Right atrium auricular region (tissue), 2 donors: ENCODE data around the gene BTN1A1. TPM values are rescaled to one million over a fixed set of nuclear protein-coding genes. Genes with fewer than 3 reads are reported as not detected.

Experiments used
- DNase-seq: peaks from one replicate; pipeline ENCODE4 v3.0.0-alpha.2; 2019; ENCODE audit warnings: low spot score
- H3K27ac ChIP-seq, 2 donors: fragments of 200-600 bp; sonication (generic); 1 replicate in 1 of 2; 2 replicates in 1 of 2; pipeline ENCODE4 v1.5.1; 2016 to 2019
- H3K27me3 ChIP-seq, 2 donors: fragments of 200-600 bp; sonication (generic); one replicate each; pipeline versions ENCODE4 v1.5.1 to v1.6.0; 2017 to 2019
- H3K36me3 ChIP-seq: fragments of 200-600 bp; sonication (generic); one replicate; pipeline ENCODE4 v1.5.1; 2016
- H3K4me1 ChIP-seq, 2 donors: fragments of 200-600 bp; sonication (generic); one replicate each; pipeline versions ENCODE4 v1.5.1 to v1.6.0; 2017 to 2019
- H3K4me3 ChIP-seq, 2 donors: fragments of 200-600 bp; sonication (generic); 1 replicate in 1 of 2; 2 replicates in 1 of 2; pipeline ENCODE4 v1.5.1; 2017 to 2019; ENCODE audit warnings: mild to moderate bottlenecking in 1 of 2, moderate library complexity in 1 of 2
- H3K9me3 ChIP-seq, 2 donors: fragments of 200-600 bp; sonication (generic); one replicate each; pipeline ENCODE4 v1.5.1; 2019
- CTCF ChIP-seq, 2 donors: fragments of 200-600 bp; sonication (generic); IDR thresholded peaks; one replicate each; pipeline ENCODE4 v1.5.1; 2019; ENCODE audit warnings: antibody characterized with exemption in 2 of 2
- total RNA-seq, 2 donors: library from RNA; depleted of rRNA; stranded (reverse); fragments of >200 nt; gene quantifications; one replicate each; pipeline ENCODE4 v1.1.0, GENCODE V29; 2016

BTN1A1 gene
- total RNA-seq, 2 donors from 2014 or later = not detected

DNA sequence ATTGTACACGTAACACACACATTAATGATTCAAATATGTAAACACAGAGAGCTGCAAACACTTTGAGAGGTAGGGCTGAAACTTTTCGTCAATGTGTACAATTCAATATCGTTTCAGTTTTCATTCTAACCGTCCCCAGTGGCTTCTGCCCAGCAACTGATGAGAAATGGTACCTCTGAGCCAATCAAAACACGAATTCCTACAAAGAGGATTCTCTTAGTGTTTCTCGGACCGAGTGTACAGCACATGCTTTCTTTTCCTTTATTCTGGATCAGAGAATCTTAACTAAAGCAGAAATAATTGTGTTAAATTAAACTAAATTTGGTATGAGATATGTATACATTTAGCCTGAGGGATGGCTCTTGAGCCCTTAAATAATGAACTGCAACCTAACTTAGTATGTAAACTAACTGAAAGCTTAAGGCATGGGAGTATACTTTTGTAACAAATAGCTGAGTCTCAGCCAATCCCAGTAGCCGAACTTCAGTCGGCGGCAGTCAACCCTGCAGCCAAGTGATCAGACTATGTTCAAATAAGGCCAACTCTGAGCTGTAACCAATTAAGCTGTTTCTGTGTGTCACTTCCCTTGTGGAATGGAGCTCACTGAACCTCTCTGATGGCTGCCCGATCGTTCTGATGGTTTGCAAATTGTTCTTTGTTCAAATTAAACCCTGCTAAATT, 26.2 kb upstream of the BTN1A1 start:
- H3K27ac ChIP-seq = peak overlapping the region; percentile 88 to 95
- H3K4me1 ChIP-seq = peaks cover 0 to 11% of the 10 kb centered on the region in 2 donors

DNA sequence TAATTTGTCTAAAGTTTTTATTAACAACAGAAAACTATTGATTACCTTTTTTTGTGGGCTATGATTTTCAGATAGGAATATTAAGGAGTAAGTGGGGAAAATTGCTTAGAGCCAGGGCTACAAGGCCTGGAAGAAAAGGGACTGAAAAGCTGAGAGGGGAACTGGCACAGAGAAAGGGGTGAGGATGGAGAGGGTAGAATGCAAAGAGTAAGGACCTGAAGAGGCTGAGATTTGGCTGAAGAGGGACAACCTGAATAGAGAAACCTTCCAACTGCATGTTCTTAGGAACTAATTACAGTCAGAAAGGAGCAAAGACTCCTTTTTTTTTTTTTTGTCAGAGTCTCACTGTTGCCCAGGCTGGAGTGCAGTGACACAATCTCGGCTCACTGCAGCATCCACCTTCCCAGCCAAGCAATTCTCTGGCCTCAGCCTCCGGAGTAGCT, 25.6 kb upstream of the BTN1A1 start:
- DNase-seq = no peak
- peak overlapping the region; percentile 88 to 95 for H3K27ac ChIP-seq
- TF ChIP-seq CTCF (IDR thresholded peaks at IDR 0.05) = no peak
- no peaks in the 10 kb centered on the region for H3K9me3 ChIP-seq
- no peaks in the 10 kb centered on the region for H3K27me3 ChIP-seq
- peak overlapping the region; percentile 50 to 52 for H3K4me3 ChIP-seq
- peaks cover 0 to 11% of the 10 kb centered on the region in 2 donors for H3K4me1 ChIP-seq
- peaks cover under 1% of the 10 kb centered on the region for H3K36me3 ChIP-seq

More for the DNA sequence above, 26.2 kb upstream of the BTN1A1 start:
- Histone ChIP-seq H3K27me3 (no peaks in the 10 kb centered on the region), H3K4me3 (peak overlapping the region; percentile 50 to 52), H3K36me3 (peaks cover 6% of the 10 kb centered on the region), H3K9me3 (no peaks in the 10 kb centered on the region)
- peak; percentile 90 for DNase-seq
- TF ChIP-seq CTCF (IDR thresholded peaks at IDR 0.05) = no peak

DNA sequence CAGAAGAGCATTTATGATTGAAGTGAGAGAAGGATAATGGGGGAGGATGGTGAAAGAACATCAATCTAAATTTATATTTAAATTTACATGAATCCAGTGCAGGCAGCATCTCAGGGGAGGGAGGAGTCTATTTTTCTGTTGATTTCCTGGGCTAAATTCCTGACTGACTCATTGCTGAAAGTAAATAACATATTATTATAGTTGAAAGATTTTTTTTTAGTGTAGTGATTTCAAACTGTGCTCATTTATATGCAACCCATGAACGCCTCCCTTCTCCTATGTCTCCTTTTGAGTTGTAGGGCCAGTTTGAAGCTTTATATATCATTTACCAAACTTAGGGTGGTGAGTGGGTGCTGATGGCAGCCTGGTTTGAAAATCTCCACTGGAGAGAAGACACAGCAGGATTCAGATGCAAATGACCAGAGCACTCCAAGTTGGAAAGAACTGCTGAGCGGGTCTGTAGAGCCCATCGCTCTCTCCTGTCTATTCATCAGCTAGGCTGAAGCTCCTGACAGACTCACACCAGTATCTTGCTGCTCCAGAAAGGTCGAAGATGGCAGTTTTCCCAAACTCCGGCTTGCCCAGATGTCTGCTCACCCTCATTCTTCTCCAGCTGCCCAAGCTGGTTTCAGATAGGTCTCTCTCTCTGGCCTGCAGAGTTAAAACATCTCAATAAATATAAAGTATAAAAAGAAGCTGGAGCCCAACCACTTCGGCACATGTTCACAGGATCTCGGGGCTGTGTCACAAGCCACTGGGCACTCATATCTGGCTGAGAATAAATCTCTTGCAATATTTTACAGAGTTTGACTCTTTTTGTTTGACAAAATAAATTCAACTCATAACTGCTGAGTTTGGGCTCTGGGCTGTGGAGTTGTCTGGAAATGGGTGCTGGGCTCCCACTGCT, 24.0 kb upstream of the BTN1A1 start:
- Histone ChIP-seq H3K27ac (no peak overlapping the region), H3K27me3 (no peaks in the 10 kb centered on the region), H3K36me3 (no peaks in the 10 kb centered on the region), H3K4me1 (peaks cover 0 to 11% of the 10 kb centered on the region in 2 donors), H3K4me3 (no peak overlapping the region), H3K9me3 (no peaks in the 10 kb centered on the region)
- DNase-seq = no peak
- TF ChIP-seq CTCF (IDR thresholded peaks at IDR 0.05) = no peak

- no peak overlapping the region for H3K27ac ChIP-seq
- H3K4me1 ChIP-seq = peaks cover 0 to 11% of the 10 kb centered on the region in 2 donors
- no peaks in the 10 kb centered on the region for H3K27me3 ChIP-seq
- H3K4me3 ChIP-seq = no peak overlapping the region
- no peaks in the 10 kb centered on the region for H3K36me3 ChIP-seq
- no peak for TF ChIP-seq CTCF (IDR thresholded peaks at IDR 0.05)
- DNase-seq = no peak
- no peaks in the 10 kb centered on the region for H3K9me3 ChIP-seq
Measured at GRCh38 chr6:26476896-26477295, 23.2 kb upstream of the BTN1A1 start.

GRCh38 chr6:26477426-26477825, 22.7 kb upstream of the BTN1A1 start:
- DNase-seq = no peak
- H3K4me3 ChIP-seq = no peak overlapping the region
- H3K9me3 ChIP-seq = no peaks in the 10 kb centered on the region
- no peak for TF ChIP-seq CTCF (IDR thresholded peaks at IDR 0.05)
- H3K36me3 ChIP-seq = no peaks in the 10 kb centered on the region
- H3K4me1 ChIP-seq = peaks cover 0 to 11% of the 10 kb centered on the region in 2 donors
- no peaks in the 10 kb centered on the region for H3K27me3 ChIP-seq
- peak overlapping the region in 1 of 2 donors; percentile 26 for H3K27ac ChIP-seq
